GM21360 (cell line): ENCODE measurements around the gene GABARAPL2.
"Not testable (repeated sequence)": the region's sequence is repeated elsewhere in the genome, so short reads cannot be mapped to it uniquely, and the experiment has no call there.

Experiments
- ATAC-seq: cut with Tn5 transposase; IDR thresholded peaks from one replicate; pipeline ENCODE4 v1.9.1; 2021; ENCODE audit warnings: mild to moderate bottlenecking, moderate library complexity; ENCODE audit not compliant: unreplicated experiment

Gene GABARAPL2

GRCh38 chr16:75590920-75591843 lies 25.0 kb downstream of the GABARAPL2 start:
- ATAC-seq: no peak

- ATAC-seq: not testable (repeated sequence)
Measured at GRCh38 chr16:75591927-75592326, 25.7 kb downstream of the GABARAPL2 start.

- no peak for ATAC-seq
Measured at GRCh38 chr16:75593308-75593707, 27.1 kb downstream of the GABARAPL2 start.

GRCh38 chr16:75593825-75594820 lies 27.9 kb downstream of the GABARAPL2 start:
- no peak for ATAC-seq

- no peak for ATAC-seq
Measured at GRCh38 chr16:75599452-75600277, 33.5 kb downstream of the GABARAPL2 start.

- ATAC-seq: no peak
Measured at GRCh38 chr16:75603241-75603640, 37.1 kb downstream of the GABARAPL2 start.

GRCh38 chr16:75606507-75606906 lies 40.3 kb downstream of the GABARAPL2 start:
- ATAC-seq: no peak

GRCh38 chr16:75614066-75614897 lies 48.1 kb downstream of the GABARAPL2 start:
- no peak for ATAC-seq

- no peak for ATAC-seq
Measured at GRCh38 chr16:75615619-75616018, 49.4 kb downstream of the GABARAPL2 start.

GRCh38 chr16:75616521-75617010 lies 50.4 kb downstream of the GABARAPL2 start:
- no peak for ATAC-seq

GRCh38 chr16:75617121-75617520 lies 50.9 kb downstream of the GABARAPL2 start:
- ATAC-seq: no peak

GRCh38 chr16:75618780-75619179 lies 52.6 kb downstream of the GABARAPL2 start:
- no peak for ATAC-seq

GRCh38 chr16:75620326-75621169 lies 54.4 kb downstream of the GABARAPL2 start:
- no peak for ATAC-seq

GRCh38 chr16:75621170-75621477 lies 54.9 kb downstream of the GABARAPL2 start:
- ATAC-seq: no peak

- peak; percentile 94 for ATAC-seq
Measured at GRCh38 chr16:75622761-75623605, 56.8 kb downstream of the GABARAPL2 start, which contains the start of gene ADAT1. ADAT1 (minus strand) TSS chr16:75623281; CDS start chr16:75620799, 2,482 bp downstream.

- no peak for ATAC-seq
Measured at GRCh38 chr16:75624921-75625334, 58.7 kb downstream of the GABARAPL2 start.

- ATAC-seq: no peak
Measured at GRCh38 chr16:75626806-75627205, 60.6 kb downstream of the GABARAPL2 start.
